OCI-LY3 (cell line): ENCODE results near the gene ZNF816.

Source experiments
- H2AFZ ChIP-seq: fragments of 200-600, 300-600 bp; shearing (Covaris generic); 2 replicates; pipeline ENCODE4 v1.6.0; 2014; ENCODE audit warnings: antibody characterized with exemption, low read depth, low read length
- H3K27ac ChIP-seq: fragments of 200-600, 300-600 bp; sonication (generic); 2 replicates; pipeline ENCODE4 v1.5.1; 2014; ENCODE audit warnings: mild to moderate bottlenecking, low read length, moderate library complexity, mixed read lengths
- H3K27me3 ChIP-seq: fragments of 200-600, 300-600 bp; sonication (generic); 2 replicates; pipeline ENCODE4 v1.6.1; 2014; ENCODE audit warnings: low read depth, low read length, mixed read lengths
- H3K36me3 ChIP-seq: fragments of 200-600, 300-600 bp; sonication (generic); replicated peaks from 2 replicates; pipeline ENCODE3; 2014; ENCODE audit warnings: low read depth, low read length, mixed read lengths
- H3K4me1 ChIP-seq: fragments of 300-600, 200-600 bp; sonication (generic); 2 replicates; pipeline ENCODE4 v1.6.1; 2014; ENCODE audit warnings: low read length, mixed read lengths
- H3K4me2 ChIP-seq: fragments of 200-600, 300-600 bp; sonication (generic); 2 replicates; pipeline ENCODE4 v1.6.1; 2014; ENCODE audit warnings: low read length, mixed read lengths
- H3K4me3 ChIP-seq: fragments of 300-600, 200-600 bp; sonication (generic); 2 replicates; pipeline ENCODE4 v1.5.1; 2014; ENCODE audit warnings: antibody characterized with exemption, mild to moderate bottlenecking, low read length, moderate library complexity
- H3K79me2 ChIP-seq: fragments of 300-600, 200-600 bp; shearing (Covaris generic); 2 replicates; pipeline ENCODE4 v1.6.1; 2014; ENCODE audit warnings: mild to moderate bottlenecking, low read length, mixed read lengths
- H3K9ac ChIP-seq: fragments of 300-600, 200-600 bp; shearing (Covaris generic); 2 replicates; pipeline ENCODE4 v1.6.0; 2014; ENCODE audit warnings: mild to moderate bottlenecking, low read length, moderate library complexity
- H3K9me3 ChIP-seq: fragments of 200-600, 300-600 bp; shearing (Covaris generic); 2 replicates; pipeline ENCODE4 v1.6.1; 2014; ENCODE audit warnings: low read length, mixed read lengths; ENCODE audit not compliant: insufficient read depth
- H4K20me1 ChIP-seq: fragments of 200-600, 300-600 bp; sonication (generic); 2 replicates; pipeline ENCODE4 v1.6.1; 2016; ENCODE audit warnings: low read length, mixed read lengths; ENCODE audit not compliant: insufficient read depth
- CTCF ChIP-seq: fragments of 200-600, 300-600 bp; sonication (generic); IDR thresholded peaks from 2 replicates; pipeline ENCODE4 v1.5.1; 2014; ENCODE audit warnings: antibody characterized with exemption, low read length, low read depth
- EZH2phosphoT487 ChIP-seq: fragments of 200-600 bp; shearing (Covaris generic); IDR thresholded peaks from 2 replicates; pipeline ENCODE4 v1.6.1; 2018; ENCODE audit warnings: antibody characterized with exemption, mixed run types, low read depth

ZNF816 gene

GRCh38 chr19:52962394-52963246 lies at the start of gene ZNF816:
ZNF816 (minus strand) TSS chr19:52962881; CDS start chr19:52956089, 6,792 bp downstream.
- peaks cover 13% of the 10 kb centered on the region for H3K4me1 ChIP-seq
- H3K27me3 ChIP-seq, result no peaks in the 10 kb centered on the region
- peak within 1 kb of the TSS; percentile 85 for H3K9ac ChIP-seq
- peak within 1 kb of the TSS; percentile 88 for H3K4me3 ChIP-seq
- peaks cover 50% of the 10 kb centered on the region for H3K79me2 ChIP-seq
- peak within 1 kb of the TSS; percentile 44 for H3K27ac ChIP-seq
- H3K36me3 ChIP-seq, result peaks cover 42% of the 10 kb centered on the region
- H3K9me3 ChIP-seq, result peaks cover 7% of the 10 kb centered on the region; the same call in 1 of the 2 replicates
- H4K20me1 ChIP-seq, result no peaks in the 10 kb centered on the region
- H3K4me2 ChIP-seq, result peak within 1 kb of the TSS; percentile 93
- TF ChIP-seq CTCF, result no peak
- TF ChIP-seq EZH2phosphoT487, result no peak
- peak within 1 kb of the TSS; percentile 67 for H2AFZ ChIP-seq

- no peaks in the 10 kb centered on the region for H4K20me1 ChIP-seq
- H3K27ac ChIP-seq, result no peak overlapping the region
- 0 out of 2 replicates have a peak, but pooled peaks cover 3% of the 10 kb centered on the region for H3K79me2 ChIP-seq
- no peak overlapping the region for H2AFZ ChIP-seq
- peaks cover 30% of the 10 kb centered on the region for H3K9me3 ChIP-seq
- TF ChIP-seq CTCF (no peak), EZH2phosphoT487 (no peak)
- no peak overlapping the region for H3K9ac ChIP-seq
- peaks cover 37% of the 10 kb centered on the region for H3K4me1 ChIP-seq
- peak overlapping the region; percentile 32; the same call in 1 of the 2 replicates for H3K4me2 ChIP-seq
- peaks cover 54% of the 10 kb centered on the region for H3K36me3 ChIP-seq
- H3K27me3 ChIP-seq, result no peaks in the 10 kb centered on the region
- 0 out of 2 replicates have a peak overlapping the region, but pooled peaks have one; percentile 4 for H3K4me3 ChIP-seq
These were observed 49.3 kb upstream of the ZNF816 start for GRCh38 chr19:53012006-53012405.

GRCh38 chr19:53010494-53010893 lies 47.8 kb upstream of the ZNF816 start:
- Histone ChIP-seq H3K4me2 (no peak overlapping the region), H3K4me1 (peaks cover 40% of the 10 kb centered on the region), H3K4me3 (no peak overlapping the region), H3K79me2 (0 out of 2 replicates have a peak, but pooled peaks cover 3% of the 10 kb centered on the region), H3K27ac (no peak overlapping the region), H3K9me3 (peaks cover 30% of the 10 kb centered on the region), H3K27me3 (no peaks in the 10 kb centered on the region), H2AFZ (no peak overlapping the region), H3K36me3 (peaks cover 47% of the 10 kb centered on the region), H4K20me1 (no peaks in the 10 kb centered on the region), H3K9ac (no peak overlapping the region)
- TF ChIP-seq CTCF (no peak), EZH2phosphoT487 (no peak)

- no peak overlapping the region for H2AFZ ChIP-seq
- H3K79me2 ChIP-seq, result 0 out of 2 replicates have a peak, but pooled peaks cover 3% of the 10 kb centered on the region
- peak overlapping the region; percentile 76 for H3K4me3 ChIP-seq
- H3K9ac ChIP-seq, result peak overlapping the region; percentile 77
- no peaks in the 10 kb centered on the region for H3K27me3 ChIP-seq
- no peak for TF ChIP-seq CTCF
- no peak for TF ChIP-seq EZH2phosphoT487
- peaks cover 39% of the 10 kb centered on the region for H3K36me3 ChIP-seq
- H4K20me1 ChIP-seq, result no peaks in the 10 kb centered on the region
- peak overlapping the region; percentile 93 for H3K27ac ChIP-seq
- peak overlapping the region; percentile 81 for H3K4me2 ChIP-seq
- H3K9me3 ChIP-seq, result peaks cover 30% of the 10 kb centered on the region
- peaks cover 40% of the 10 kb centered on the region for H3K4me1 ChIP-seq
These were observed 45.5 kb upstream of the ZNF816 start for GRCh38 chr19:53008061-53008778.
